ENCODE measurements around the gene R3HDML. TPM values are rescaled to one million over a fixed set of nuclear protein-coding genes. Genes with fewer than 3 reads are reported as not detected.

The R3HDML gene
- total and polyA plus RNA-seq, 2 of the 13 experiments (the other 11 are each of a cell fraction or from before 2014, with no cell fraction given) = not detected

DNA sequence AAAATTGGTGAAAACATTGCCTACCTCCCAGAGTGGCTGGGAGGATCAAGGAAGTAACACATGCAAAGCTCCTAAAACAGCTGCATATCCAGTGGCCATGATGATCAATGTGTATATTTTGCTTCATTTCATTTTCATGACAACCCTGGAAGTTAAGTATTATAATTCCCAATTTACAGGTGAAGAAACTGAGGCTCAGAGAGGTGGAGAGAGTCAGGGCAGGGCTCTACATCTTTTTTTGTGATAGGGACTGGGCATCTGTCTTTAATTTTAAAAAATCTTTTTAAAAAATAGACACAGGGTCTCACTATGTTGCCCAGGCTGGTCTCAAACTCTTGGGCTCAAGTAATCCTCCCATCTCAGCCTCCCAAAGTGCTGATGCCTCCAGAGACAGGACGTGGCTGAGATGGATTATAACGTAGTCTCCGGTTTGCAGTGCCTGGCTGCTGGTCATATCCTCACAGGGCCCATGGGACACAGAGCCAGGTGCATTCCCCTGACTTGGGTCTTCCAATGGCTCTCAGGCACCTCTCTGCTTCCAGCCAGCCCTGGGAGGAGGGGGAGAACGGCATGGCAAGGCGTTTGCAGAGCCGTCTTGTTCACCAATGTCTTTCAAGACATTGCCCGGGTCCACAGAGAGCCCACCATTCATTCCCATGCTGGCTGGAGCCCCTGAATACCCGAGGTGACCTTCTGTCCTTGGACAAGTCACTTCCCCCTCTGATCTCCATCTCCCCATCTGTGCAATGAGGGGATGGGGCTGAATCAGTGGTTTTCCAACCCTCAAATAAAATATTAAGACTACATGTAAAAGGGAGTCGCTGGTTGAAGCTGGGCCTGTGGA, 57.0 kb downstream of the R3HDML start (continued):
- TF ChIP-seq TRIM22 (IDR thresholded peaks at IDR 0.05) (no peak), NR2C2 (CRISPR knock-in tag; IDR thresholded peaks at IDR 0.05; ENCODE audit: borderline replicate concordance) (0 out of 2 replicates have a peak, but pooled peaks have one; percentile 5), SYNCRIP (IDR thresholded peaks at IDR 0.05; ENCODE audit: insufficient read depth, low read depth, low read length) (no peak), ZNF292 (CRISPR knock-in tag; IDR thresholded peaks at IDR 0.05; ENCODE audit: borderline replicate concordance, low read depth) (no peak), TRIM24 (CRISPR knock-in tag; IDR thresholded peaks at IDR 0.05) (no peak), ZNF782 (CRISPR knock-in tag; IDR thresholded peaks at IDR 0.05; ENCODE audit: borderline replicate concordance) (0 out of 2 replicates have a peak, but pooled peaks have one; percentile 61), FOXK1 (CRISPR knock-in tag; IDR thresholded peaks at IDR 0.05; ENCODE audit: borderline replicate concordance, low read depth) (no peak), ZNF570 (CRISPR knock-in tag; IDR thresholded peaks at IDR 0.05; ENCODE audit: borderline replicate concordance) (0 out of 2 replicates have a peak, but pooled peaks have one; percentile 51), SP140L (CRISPR knock-in tag; IDR thresholded peaks at IDR 0.05; ENCODE audit: borderline replicate concordance) (no peak), FOSL2 (CRISPR knock-in tag; IDR thresholded peaks at IDR 0.05) (no peak), ELK4 (CRISPR knock-in tag; IDR thresholded peaks at IDR 0.05; ENCODE audit: borderline replicate concordance) (no peak), ZBTB1 (CRISPR knock-in tag; IDR thresholded peaks at IDR 0.05; ENCODE audit: borderline replicate concordance) (no peak)
- TF ChIP-seq, protein P1, sequence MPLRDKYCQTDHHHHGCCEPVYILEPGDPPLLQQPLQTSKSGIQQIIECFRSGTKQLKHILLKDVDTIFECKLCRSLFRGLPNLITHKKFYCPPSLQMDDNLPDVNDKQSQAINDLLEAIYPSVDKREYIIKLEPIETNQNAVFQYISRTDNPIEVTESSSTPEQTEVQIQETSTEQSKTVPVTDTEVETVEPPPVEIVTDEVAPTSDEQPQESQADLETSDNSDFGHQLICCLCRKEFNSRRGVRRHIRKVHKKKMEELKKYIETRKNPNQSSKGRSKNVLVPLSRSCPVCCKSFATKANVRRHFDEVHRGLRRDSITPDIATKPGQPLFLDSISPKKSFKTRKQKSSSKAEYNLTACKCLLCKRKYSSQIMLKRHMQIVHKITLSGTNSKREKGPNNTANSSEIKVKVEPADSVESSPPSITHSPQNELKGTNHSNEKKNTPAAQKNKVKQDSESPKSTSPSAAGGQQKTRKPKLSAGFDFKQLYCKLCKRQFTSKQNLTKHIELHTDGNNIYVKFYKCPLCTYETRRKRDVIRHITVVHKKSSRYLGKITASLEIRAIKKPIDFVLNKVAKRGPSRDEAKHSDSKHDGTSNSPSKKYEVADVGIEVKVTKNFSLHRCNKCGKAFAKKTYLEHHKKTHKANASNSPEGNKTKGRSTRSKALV (CRISPR knock-in tag; IDR thresholded peaks at IDR 0.05) = peak; percentile 5; the same call in 1 of the 2 replicates
- TF ChIP-seq, protein P2, sequence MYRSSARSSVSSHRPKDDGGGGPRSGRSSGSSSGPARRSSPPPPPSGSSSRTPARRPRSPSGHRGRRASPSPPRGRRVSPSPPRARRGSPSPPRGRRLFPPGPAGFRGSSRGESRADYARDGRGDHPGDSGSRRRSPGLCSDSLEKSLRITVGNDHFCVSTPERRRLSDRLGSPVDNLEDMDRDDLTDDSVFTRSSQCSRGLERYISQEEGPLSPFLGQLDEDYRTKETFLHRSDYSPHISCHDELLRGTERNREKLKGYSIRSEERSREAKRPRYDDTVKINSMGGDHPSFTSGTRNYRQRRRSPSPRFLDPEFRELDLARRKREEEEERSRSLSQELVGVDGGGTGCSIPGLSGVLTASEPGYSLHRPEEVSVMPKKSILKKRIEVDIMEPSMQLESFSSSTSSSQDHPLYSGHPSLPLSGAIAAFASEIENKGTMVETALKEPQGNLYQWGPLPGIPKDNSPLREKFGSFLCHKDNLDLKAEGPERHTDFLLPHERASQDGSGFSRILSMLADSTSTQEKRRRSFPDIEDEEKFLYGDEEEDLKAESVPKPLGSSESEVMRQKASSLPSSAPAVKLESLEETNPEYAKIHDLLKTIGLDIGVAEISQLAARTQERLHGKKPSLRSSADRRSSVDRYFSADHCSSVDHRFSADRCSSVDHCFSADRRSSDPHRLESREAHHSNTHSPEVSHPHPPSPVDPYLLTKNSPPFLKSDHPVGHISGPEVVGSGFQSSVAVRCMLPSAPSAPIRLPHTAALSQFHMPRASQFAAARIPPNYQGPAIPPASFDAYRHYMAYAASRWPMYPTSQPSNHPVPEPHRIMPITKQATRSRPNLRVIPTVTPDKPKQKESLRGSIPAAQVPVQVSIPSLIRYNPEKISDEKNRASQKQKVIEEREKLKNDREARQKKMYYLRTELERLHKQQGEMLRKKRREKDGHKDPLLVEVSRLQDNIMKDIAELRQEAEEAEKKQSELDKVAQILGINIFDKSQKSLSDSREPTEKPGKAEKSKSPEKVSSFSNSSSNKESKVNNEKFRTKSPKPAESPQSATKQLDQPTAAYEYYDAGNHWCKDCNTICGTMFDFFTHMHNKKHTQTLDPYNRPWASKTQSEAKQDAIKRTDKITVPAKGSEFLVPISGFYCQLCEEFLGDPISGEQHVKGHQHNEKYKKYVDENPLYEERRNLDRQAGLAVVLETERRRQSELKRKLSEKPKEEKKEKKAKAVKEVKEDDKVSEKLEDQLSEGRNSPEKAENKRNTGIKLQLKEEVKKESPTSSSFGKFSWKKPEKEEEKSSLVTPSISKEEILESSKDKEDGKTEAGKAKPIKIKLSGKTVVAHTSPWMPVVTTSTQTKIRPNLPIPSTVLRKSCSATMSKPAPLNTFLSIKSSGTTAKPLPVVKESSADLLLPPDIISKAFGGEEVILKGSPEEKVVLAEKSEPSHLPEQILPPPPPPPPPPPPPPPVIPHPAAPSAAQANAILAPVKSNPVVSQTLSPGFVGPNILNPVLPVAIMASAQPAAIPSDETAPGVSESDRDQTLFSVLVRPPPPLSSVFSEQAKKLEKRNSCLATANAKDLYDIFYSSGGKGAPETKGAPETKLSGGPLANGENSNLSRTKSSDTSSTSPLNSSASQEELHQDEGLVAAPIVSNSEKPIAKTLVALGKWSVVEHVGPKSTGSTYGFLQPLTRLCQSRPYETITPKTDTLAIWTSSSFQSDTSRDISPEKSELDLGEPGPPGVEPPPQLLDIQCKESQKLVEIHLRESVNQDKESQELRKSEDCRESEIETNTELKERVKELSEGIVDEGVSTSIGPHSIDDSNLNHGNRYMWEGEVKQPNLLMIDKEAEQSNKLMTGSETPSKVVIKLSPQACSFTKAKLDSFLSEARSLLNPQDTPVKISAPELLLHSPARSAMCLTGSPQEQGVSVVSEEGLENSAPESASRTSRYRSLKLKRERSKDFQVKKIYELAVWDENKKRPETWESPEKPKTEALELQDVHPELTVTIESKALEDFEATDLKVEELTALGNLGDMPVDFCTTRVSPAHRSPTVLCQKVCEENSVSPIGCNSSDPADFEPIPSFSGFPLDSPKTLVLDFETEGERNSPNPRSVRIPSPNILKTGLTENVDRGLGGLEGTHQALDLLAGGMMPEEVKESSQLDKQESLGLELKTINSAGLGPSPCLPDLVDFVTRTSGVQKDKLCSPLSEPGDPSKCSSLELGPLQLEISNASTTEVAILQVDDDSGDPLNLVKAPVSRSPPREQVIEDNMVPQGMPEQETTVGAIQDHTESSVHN (CRISPR knock-in tag; IDR thresholded peaks at IDR 0.05) = no peak

Measured in HepG2 (cell line).